Measurements from ENCODE around the gene RAB36. TPM values are rescaled to one million over a fixed set of nuclear protein-coding genes. Genes with fewer than 3 reads are reported as not detected.
A peak's percentile ranks its signal among the peaks of the same experiment; 100 is the strongest.

RAB36 gene
- total and polyA plus RNA-seq, 5 experiments from 2014 or later = 0.66 to 2.0 (median 1.1) TPM

DNA sequence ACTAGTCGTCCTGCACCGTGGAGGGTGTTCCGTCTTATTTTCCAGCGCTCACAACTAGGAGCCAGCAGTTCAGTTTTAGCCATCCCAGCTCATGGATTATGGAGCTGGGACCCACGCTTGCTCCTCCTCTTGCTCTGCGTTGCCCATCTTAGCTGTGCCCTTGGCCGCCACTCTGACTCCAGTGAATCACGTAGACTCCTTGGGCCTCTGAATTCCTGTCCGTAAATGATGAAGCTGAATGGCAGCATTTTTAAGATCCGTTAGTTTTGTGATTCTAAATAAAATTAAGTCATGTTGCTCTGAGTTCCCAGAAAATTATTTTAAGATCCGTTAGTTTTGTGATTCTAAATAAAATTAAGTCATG, 58.8 kb downstream of the RAB36 start:
- Mint-ChIP-seq H3K27me3 (no peaks in the 10 kb centered on the region), H3K4me3 (no peak overlapping the region), H3K9me3 (no peaks in the 10 kb centered on the region), H3K27ac (peak overlapping the region in 5 of 10 donors; percentile 7 to 72 (median 25)), H3K36me3 (peaks cover 0 to 45% (median 6%) of the 10 kb centered on the region in 3 donors), H3K4me1 (peaks cover 35 to 55% (median 49%) of the 10 kb centered on the region in 4 donors)
- ATAC-seq (no peak), DNase-seq (no peak)
- POLR2A ChIA-PET = no interaction called here

DNA sequence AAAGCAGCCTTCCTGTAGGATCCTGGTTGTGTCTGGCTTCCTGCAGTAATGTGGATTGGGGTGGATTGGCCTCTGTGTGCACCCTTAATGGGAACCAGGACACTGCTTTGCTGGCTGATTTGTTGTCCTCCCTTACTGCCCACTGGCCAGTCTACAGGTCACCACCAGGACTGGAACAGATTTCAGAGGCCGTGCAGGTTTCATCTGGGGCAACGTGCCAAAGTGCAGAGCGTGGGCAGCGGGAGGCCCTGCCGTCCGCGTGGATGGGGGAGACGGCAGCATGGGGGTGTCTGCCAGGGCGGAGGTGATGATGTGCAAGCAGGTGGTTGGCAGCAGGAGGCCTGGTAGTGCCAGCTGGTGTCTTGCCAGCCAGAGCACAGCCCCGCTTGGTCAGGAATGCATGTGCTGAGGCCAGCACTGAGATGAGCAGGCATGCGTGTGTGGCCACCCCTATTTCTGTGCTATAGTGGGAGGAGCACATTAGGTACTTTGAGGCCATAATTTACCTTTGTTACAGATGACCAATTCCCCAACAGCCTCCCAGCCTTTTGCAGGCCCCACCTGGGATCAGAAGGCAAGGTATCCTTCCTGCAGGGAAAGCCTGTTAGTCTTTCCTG, 59.4 kb downstream of the RAB36 start:
- no peaks in the 10 kb centered on the region for H3K9me3 Mint-ChIP-seq
- H3K27me3 Mint-ChIP-seq = no peaks in the 10 kb centered on the region
- no peak for DNase-seq
- ATAC-seq = no peak
- peak overlapping the region in 2 of 10 donors; percentile 7 to 24 for H3K27ac Mint-ChIP-seq
- POLR2A ChIA-PET = no interaction called here
- H3K4me1 Mint-ChIP-seq = peaks cover 31 to 49% (median 44%) of the 10 kb centered on the region in 4 donors
- peaks cover 0 to 40% (median 6%) of the 10 kb centered on the region in 3 donors for H3K36me3 Mint-ChIP-seq
- no peak overlapping the region for H3K4me3 Mint-ChIP-seq

DNA sequence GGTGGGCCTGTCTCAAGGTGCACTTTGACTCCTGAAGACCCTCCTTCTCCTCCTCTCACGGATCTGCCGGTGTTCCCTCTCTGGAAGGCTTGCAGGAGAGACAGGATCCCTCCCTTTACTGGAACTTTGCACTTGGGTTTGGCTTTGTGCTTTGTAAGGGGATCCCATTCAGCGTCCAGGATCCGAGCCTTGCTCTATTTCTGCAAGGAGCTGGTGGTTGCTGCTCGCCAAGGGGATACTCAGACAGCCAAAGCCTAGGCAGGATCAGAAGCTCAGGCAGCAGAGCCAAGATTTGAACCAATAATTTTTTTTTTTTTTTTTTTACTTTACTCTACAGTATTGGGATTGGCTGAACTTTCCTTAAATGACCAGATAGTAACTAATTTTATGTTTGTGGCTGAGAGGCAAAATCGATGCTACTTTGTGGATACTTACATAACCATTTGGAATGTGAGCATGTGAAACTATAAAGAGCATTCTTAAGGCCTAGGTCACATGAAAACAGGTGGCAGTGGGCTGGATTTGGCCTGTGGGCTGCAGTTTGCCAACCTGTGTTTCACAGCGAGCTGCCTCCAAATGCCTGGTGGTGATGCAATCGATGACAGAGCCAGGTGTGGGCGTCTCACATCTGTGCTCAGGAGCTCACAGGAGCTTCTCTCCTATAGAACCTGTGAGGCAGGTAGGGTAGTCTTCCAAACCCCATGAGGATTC, 60.2 kb downstream of the RAB36 start:
- POLR2A ChIA-PET = no interaction called here

GRCh38 chr22:23206915-23207314, 61.6 kb downstream of the RAB36 start:
- Mint-ChIP-seq H3K36me3 (peaks cover 0 to 34% (median 6%) of the 10 kb centered on the region in 3 donors), H3K4me3 (no peak overlapping the region), H3K27me3 (no peaks in the 10 kb centered on the region), H3K4me1 (peaks cover 28 to 45% (median 43%) of the 10 kb centered on the region in 4 donors), H3K27ac (peak overlapping the region in 3 of 10 donors; percentile 3 to 58 (median 37)), H3K9me3 (no peaks in the 10 kb centered on the region)
- POLR2A ChIA-PET = no interaction called here
- ATAC-seq (no peak), DNase-seq (no peak)

More for the DNA sequence above, 60.2 kb downstream of the RAB36 start:
- Mint-ChIP-seq H3K27ac (peak overlapping the region in 1 of 10 donors; percentile 67), H3K9me3 (no peaks in the 10 kb centered on the region), H3K27me3 (no peaks in the 10 kb centered on the region), H3K4me1 (peaks cover 32 to 49% (median 47%) of the 10 kb centered on the region in 4 donors), H3K36me3 (peaks cover 0 to 37% (median 6%) of the 10 kb centered on the region in 3 donors), H3K4me3 (no peak overlapping the region)
- DNase-seq (no peak), ATAC-seq (no peak)

DNA sequence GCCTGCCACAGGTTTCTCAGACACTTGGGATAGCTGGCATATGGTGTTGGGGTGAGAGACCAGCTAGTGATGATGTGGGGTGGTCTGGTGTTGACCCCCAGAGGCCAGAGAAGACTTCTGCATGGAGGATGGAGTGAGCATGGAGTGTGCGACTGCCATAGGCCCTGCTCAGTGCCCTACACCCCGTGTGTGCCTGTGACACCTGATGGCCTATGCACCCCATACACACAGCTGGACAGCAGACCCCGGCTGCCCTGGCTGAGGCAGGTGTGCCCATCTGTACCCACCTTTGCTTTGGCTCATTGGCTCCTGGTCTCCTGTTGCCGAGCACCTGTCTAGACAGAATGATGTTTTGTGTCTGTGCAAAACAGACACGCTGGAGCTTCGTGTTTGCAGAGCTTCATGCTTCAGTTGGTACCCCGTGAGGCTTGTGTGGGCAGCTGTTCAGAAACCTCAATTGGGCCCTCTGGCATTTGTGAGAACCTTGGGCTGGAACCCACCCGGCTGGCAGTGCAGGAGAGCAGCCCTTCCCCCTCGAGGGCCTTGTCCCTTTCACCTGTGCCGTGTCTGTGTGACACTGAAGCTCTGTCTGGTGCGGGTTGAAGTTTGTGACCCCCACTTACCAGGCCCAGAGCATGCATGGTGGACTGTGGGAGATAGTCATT, 62.6 kb downstream of the RAB36 start:
- Mint-ChIP-seq H3K9me3 (no peaks in the 10 kb centered on the region), H3K4me3 (no peak overlapping the region), H3K27me3 (no peaks in the 10 kb centered on the region), H3K27ac (peak overlapping the region in 8 of 10 donors; percentile 3 to 57 (median 38)), H3K4me1 (peaks cover 28 to 52% (median 44%) of the 10 kb centered on the region in 4 donors), H3K36me3 (peaks cover 0 to 30% (median 6%) of the 10 kb centered on the region in 3 donors)
- POLR2A ChIA-PET = no interaction called here
- peak in 1 of 2 donors; percentile 51 for ATAC-seq
- DNase-seq = no peak

GRCh38 chr22:23210428-23211170, 65.3 kb downstream of the RAB36 start:
- Mint-ChIP-seq H3K4me3 (no peak overlapping the region), H3K4me1 (peaks cover 39 to 71% (median 60%) of the 10 kb centered on the region in 4 donors), H3K36me3 (peaks cover 0 to 16% (median 6%) of the 10 kb centered on the region in 3 donors), H3K27ac (peak overlapping the region in 9 of 10 donors; percentile 0 to 88 (median 48)), H3K27me3 (no peaks in the 10 kb centered on the region), H3K9me3 (no peaks in the 10 kb centered on the region)
- DNase-seq = peak in 1 of 10 donors; percentile 8
- POLR2A ChIA-PET = no interaction called here
- no peak for ATAC-seq

DNA sequence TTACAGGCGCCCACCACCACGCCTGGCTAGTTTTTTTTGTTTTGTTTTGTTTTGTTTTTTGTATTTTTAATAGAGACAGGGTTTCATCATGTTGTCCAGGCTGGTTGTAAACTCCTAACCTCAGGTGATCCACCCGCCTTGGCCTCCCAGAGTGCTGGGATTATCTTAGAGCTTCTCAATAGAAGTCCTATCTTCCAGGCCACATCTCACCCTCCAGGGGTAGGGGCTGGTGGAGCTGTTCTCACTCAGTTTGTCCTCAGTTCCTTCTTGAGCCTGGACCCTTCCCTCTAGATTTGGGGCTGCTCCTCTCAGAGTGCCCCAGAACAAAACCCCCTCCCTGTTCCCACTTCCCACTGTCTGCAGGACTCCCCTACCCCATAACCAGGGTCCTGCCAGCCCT, 66.3 kb downstream of the RAB36 start:
- peaks cover 42 to 79% (median 68%) of the 10 kb centered on the region in 4 donors for H3K4me1 Mint-ChIP-seq
- H3K27ac Mint-ChIP-seq = peak overlapping the region in 6 of 10 donors; percentile 8 to 88 (median 64)
- ATAC-seq = no peak
- H3K27me3 Mint-ChIP-seq = no peaks in the 10 kb centered on the region
- peak in 1 of 10 donors; percentile 16 for DNase-seq
- H3K36me3 Mint-ChIP-seq = peaks cover 0 to 9% (median 5%) of the 10 kb centered on the region in 3 donors
- no peaks in the 10 kb centered on the region for H3K9me3 Mint-ChIP-seq
- POLR2A ChIA-PET = interaction anchor here (1.0 kb wide), 1 partner anchor 25 kb away, joined by 4 read pairs; no protein-coding TSS in a partner anchor
- no peak overlapping the region for H3K4me3 Mint-ChIP-seq

DNA sequence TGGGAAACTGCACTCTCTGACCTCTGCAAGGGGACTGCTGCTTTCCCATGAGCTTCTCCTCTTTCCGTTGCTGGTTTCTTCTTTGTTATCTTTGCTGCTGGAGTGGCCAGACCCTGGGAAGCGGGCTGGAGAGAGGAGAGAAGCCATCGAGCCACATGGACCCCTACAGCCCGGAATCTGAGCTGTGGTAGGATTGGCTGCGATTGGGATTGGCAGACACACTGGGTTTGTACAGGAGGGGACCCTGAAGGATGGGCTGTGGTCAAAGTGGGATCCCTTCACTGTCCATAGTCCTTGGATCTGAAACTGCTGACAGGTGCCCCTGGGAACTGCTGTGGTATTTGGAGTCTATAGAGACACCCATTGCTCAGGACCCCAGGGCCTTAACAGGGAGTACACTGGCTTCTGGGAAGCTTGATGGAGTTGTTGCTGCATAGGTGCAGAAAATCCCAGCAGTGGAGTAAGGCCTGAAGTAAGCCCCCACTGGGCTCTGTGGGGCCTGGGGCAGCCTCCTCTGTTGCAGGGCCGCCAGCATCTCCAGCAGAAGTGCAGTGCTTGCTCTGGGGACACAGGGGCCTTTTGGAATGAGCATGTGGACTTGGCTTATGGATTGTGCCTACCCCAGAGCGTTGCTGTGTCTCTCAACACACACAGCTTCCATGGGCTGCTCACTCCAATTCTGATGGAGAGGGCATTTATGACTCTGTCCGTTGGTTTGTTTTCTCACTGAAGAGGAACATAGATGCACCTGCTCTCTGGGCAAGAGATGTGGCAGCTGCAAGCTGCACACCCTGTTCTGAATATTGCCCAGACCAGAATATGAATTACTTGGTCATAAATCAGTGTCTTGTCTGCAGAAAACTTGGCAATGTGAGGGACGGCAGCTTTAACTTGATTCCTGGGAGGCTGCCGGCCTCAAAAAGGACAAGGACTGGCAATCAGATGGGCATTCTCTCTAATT, 67.1 kb downstream of the RAB36 start:
- H3K27ac Mint-ChIP-seq = peak overlapping the region in 8 of 10 donors; percentile 22 to 88 (median 52)

GRCh38 chr22:23213022-23213555, 67.8 kb downstream of the RAB36 start:
- POLR2A ChIA-PET = no interaction called here
- Mint-ChIP-seq H3K27me3 (no peaks in the 10 kb centered on the region), H3K9me3 (no peaks in the 10 kb centered on the region), H3K4me1 (peaks cover 44 to 81% (median 68%) of the 10 kb centered on the region in 4 donors), H3K36me3 (peaks cover 0 to 4% (median 3%) of the 10 kb centered on the region in 3 donors), H3K27ac (peak overlapping the region in 8 of 10 donors; percentile 6 to 85 (median 48)), H3K4me3 (no peak overlapping the region)
- no peak for ATAC-seq
- DNase-seq = peak in 1 of 10 donors; percentile 19

More for the DNA sequence above, 67.1 kb downstream of the RAB36 start:
- H3K27me3 Mint-ChIP-seq = no peaks in the 10 kb centered on the region
- POLR2A ChIA-PET = interaction anchor here (1.0 kb wide), 1 partner anchor 26 kb away, joined by 4 read pairs; no protein-coding TSS in a partner anchor
- peaks cover 43 to 81% (median 68%) of the 10 kb centered on the region in 4 donors for H3K4me1 Mint-ChIP-seq
- ATAC-seq = no peak
- no peaks in the 10 kb centered on the region for H3K9me3 Mint-ChIP-seq
- H3K4me3 Mint-ChIP-seq = no peak overlapping the region
- H3K36me3 Mint-ChIP-seq = peaks cover 0 to 4% (median 3%) of the 10 kb centered on the region in 3 donors
- DNase-seq = peak in 1 of 10 donors; percentile 37

GRCh38 chr22:23213581-23214334, 68.5 kb downstream of the RAB36 start:
- peak overlapping the region in 1 of 10 donors; percentile 24 for H3K4me3 Mint-ChIP-seq
- H3K27ac Mint-ChIP-seq = peak overlapping the region; percentile 11 to 88 (median 73)

More at GRCh38 chr22:23213581-23214334, 68.5 kb downstream of the RAB36 start:
- no peaks in the 10 kb centered on the region for H3K27me3 Mint-ChIP-seq
- DNase-seq = no peak
- peaks cover 0 to 4% (median 2%) of the 10 kb centered on the region in 3 donors for H3K36me3 Mint-ChIP-seq
- ATAC-seq = no peak
- no peaks in the 10 kb centered on the region for H3K9me3 Mint-ChIP-seq
- POLR2A ChIA-PET = interaction anchor here (0.7 kb wide), 1 partner anchor 13 kb away, joined by 3 read pairs; no protein-coding TSS in a partner anchor
- peaks cover 50 to 86% (median 74%) of the 10 kb centered on the region in 4 donors for H3K4me1 Mint-ChIP-seq

All from naive thymus-derived CD8-positive, alpha-beta T cell (primary cell).